Measurements from ENCODE around the gene TTC4.

The TTC4 gene, protein sequence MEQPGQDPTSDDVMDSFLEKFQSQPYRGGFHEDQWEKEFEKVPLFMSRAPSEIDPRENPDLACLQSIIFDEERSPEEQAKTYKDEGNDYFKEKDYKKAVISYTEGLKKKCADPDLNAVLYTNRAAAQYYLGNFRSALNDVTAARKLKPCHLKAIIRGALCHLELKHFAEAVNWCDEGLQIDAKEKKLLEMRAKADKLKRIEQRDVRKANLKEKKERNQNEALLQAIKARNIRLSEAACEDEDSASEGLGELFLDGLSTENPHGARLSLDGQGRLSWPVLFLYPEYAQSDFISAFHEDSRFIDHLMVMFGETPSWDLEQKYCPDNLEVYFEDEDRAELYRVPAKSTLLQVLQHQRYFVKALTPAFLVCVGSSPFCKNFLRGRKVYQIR

DNA sequence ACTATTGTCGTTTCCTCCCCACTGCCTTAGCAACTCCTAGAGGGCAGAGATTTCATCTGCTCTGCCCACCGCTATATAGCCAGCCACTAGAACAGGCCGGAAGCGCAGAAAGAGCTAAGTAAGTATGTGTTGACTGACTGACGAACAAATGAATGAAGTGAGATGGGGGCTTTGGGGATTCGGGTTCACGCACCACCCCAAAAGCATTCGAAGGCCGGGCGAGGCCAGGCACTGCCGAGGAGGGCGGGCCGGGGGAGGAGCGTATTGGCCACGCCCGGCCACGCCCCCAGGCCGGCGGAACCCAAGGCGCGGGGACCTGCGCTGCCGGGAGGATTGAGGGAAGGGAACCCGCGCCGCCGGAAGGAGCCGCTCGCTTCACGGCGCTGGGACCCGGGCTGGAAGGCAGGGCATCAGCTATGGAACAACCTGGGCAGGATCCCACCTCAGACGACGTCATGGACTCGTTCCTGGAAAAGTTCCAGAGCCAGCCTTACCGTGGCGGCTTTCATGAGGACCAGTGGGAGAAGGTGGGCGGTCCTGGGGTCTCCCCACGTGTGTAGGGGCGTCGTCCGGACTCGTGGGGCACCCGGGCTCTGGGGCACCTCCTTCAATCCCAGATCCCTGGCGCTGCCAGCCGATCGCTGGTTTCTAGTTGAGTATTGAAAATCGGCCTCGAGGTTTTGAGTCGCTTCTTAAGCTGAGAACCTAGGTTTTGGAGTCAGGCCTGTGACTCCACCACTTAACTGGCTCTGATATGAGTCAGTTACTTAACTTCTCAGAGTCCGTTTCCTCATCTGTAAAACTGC, at the start of gene TTC4:
TSS of gene TTC4 (plus strand) at position 369 of the 806 bp plus-strand sequence. CDS start at position 417, 48 bp downstream.
- peak; percentile 86 for DNase-seq (ENCODE audit: low spot score)

DNA sequence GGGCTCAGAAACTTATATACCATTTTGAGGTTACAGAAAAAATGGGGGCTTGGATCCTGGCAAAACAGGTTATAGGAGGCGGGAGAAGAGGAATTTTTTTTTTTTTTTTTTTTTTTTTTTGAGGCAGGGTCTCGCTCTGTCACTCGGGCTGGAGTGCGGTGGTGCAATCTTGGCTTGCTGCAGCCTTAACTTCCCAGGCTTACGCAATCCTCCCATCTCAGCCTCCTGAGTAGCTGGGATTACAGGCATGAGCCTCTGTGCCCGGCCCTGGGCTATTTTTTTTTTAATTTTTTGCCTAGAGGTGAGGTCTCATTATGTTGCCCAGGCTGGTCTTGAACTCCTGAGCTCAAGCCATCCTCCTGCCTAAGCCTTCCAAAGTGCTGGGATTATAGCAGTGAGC, 49.3 kb upstream of the TTC4 start:
- no peak for DNase-seq (ENCODE audit: low spot score)

DNA sequence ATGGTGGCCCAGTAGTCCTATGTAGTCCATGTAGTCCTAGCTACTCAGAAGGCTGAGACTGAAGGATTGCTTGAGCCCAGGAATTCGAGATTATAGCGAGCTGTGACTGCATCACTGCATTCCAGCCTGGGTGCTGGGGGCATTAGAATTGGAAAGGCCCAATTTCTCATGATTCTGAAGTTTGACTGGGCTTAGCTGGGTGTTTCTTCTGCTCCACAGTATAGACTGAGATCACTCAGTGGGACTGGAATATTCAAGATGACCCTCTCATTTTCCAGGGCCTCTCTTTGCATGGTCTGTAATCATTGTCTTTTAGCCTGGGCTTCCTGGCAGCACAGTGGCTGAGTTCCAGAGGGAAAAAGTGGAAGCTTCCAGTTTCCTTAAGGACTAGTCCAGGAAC, 47.9 kb upstream of the TTC4 start:
- no peak for DNase-seq (ENCODE audit: low spot score)

DNA sequence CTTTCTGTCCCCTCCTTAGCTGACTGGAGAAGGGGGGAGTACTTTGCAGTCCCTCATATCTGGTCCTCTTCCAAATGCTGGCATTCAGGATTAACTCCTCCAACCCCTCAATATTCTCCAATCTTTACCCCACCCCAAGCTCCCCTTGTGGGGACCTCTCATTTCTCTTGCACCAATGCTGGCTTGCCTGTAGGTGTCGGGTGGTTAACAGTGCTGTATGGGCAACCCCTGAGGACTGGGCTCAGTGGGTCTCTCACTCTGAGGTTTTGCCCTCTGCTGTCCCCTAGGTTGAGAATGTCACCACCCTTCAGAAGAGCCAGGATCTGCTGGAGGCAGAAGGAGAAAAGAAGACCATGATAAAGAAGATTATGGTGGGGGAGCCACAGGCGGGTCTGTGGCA, 47.1 kb upstream of the TTC4 start:
- DNase-seq (ENCODE audit: low spot score) = no peak

DNA sequence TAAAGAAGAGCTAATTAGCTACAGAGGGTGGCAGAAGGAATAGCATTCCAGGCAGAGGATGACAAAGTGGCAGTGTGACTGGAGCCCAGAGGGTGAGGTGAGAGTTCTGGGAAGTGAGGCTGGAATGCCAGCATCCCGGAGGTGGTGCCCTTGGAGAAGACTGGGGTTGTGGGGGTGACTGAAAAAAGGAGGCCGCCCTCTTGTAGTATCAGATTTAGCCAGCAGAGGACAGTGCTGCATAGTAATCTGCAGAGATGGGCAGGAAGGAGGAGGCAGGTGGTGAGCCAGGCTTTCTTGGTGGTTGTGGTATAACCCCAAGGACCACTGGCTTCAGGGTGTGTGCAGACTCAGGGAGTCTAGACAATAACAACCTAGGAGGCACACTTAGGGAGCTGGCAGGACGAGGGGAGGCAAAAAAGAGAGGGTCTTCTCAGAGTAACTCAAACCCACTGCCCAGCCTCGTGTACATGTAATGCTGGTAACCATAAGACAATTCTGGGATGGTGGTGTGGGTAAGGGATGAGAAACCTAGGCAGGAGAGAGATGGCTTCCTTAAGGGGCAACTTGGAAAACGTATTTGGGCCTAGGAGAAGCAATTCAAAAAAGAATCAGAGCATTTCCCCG, 43.6 kb upstream of the TTC4 start:
- DNase-seq (ENCODE audit: low spot score) = peak; percentile 66

DNA sequence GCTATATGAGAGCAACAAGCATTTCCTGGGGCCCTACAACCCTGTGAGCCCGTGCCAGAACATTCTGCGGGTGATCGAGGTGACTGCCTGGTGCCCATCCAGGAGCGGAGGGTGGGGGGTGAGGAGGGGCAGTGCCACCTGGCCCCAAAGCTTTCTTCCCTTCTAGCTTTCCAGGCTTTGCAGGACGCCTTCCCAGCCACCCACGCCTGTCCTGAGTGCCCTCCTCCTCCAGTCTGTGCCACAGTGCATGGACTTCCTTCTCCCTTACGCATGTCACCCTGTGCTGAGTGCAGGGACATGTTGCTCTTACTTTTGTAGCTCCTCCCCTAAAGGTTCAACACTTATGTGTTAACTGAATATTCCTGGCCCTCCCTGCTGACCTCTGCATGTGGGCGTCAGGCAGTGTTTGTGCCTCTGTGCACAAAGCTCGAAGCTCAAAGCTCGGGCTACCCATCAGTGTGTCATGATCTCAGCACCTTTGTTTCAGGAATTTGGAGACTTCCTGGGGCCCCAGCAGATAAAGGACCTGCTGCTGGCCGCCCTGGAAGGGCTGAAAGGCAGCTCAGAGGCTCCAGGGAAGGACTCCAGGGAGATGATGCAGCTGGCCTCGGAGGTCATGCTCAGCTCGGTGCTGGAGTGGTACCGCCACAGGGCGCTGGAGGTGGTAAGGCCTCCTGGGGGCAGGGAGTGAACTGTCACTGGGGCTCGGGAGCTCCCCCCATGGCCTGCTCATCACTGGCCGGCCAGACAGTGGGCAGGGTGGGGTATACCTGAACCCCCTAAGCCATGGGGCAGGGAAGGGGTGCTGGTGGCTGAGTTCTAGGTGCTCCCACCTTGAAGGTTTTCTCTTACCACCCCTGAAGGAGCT, 36.7 kb upstream of the TTC4 start:
- no peak for DNase-seq (ENCODE audit: low spot score)

DNA sequence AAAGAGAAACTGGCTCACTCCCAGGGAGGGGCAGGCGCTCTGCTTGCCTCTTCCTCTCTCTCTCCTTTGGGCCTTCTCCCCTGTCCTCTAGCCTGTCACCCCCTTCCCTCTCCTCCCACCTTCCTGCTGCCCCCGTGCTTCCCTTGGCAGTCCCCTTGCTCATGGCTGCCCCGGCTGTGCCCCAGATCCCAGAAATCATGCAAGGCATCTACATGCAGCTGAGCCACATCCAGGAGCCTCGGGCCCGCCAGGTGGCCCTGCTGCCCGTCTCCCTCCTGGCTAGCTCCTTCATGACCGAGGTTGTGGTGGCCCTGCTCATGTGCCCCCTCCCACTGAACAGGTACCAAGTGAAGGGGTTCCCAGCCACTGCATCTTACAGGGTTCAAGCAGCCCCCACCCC, 36.0 kb upstream of the TTC4 start:
- DNase-seq (ENCODE audit: low spot score) = no peak

DNA sequence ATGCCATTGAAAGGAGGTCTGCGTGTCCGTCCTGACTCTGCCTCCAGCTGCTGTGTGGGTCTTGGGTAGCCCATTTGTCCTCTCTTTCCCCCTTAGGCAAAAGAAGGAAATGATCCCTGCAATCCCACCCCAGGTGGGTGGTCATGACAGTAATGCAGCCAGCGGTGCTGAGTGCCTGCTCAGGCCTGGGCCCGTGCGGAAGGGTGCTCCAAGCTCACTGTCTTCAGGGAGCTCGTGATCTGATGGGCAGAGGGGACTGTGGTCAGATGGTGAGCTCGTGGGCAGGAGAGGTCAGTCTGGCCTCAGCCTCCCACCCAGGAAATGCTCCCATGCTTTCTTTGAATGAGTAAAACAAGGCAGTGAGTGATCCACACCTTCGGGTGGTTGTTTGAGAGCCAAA, 35.3 kb upstream of the TTC4 start:
- no peak for DNase-seq (ENCODE audit: low spot score)

DNA sequence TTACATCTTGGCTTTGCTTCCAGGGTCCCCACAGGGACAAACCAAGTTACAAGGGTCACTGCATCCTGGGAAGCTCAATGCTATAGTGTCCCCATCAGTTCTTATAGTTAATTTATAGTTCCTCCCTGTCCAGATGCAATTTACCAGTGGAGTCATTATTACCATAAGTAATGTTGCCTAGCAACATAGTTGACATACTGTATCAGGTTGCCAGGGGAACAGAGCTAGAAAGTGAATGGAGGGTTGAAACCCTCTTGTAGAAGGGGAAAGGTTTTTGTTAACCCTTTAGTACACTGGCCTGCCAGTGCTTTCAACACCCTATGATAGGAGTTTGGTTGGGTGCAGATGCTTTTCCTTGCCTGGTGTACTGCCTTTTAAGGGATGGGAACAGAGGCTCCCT, 34.3 kb upstream of the TTC4 start:
- DNase-seq (ENCODE audit: low spot score) = peak; percentile 14

DNA sequence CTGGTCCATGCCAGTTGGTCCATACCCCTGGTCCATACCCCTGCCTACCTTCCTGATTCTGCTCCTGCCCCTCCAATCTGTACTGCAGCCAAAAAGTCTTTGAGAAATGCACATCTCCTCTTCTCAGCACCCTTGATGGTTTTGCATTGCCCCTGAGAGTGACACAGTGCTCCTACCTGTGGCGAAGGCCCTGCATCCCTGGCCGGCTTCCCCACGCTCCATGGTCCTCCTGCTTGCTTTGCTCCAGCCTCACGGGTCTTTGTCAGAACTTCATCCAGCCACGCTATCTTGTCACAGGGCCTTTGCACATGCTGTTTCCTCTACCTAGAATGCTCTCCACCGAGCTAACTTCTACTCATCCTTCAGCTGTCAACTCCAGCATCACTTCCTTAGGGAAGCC, 32.2 kb upstream of the TTC4 start:
- no peak for DNase-seq (ENCODE audit: low spot score)

DNA sequence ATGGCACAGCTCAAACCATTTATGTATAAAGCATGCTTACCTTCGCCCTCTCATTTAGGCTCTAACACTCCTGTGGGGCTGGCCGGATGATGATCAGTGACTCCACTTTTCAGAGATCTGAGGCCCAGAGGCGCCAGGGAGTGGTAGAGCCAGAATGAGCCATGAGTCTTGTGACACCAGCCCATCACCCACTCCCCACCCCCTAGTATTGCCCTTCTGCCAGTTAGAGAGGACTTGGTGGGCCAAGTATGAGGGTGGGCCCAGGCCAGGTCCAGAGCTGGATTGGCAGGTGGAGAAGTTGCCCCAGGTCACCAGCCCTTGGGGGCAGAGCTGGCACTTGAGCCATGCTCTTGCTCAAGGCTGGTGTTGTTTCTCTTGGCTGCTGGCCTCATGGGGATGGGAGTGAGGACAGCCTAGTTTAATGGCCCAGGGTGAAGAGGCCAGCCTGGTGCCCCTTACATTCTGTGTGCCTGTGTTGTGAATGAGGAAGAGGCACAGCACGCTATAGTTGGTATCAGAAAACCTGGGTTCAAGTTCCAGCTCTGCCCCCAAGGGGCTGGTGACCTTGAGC, 30.2 kb upstream of the TTC4 start:
- DNase-seq (ENCODE audit: low spot score) = no peak

DNA sequence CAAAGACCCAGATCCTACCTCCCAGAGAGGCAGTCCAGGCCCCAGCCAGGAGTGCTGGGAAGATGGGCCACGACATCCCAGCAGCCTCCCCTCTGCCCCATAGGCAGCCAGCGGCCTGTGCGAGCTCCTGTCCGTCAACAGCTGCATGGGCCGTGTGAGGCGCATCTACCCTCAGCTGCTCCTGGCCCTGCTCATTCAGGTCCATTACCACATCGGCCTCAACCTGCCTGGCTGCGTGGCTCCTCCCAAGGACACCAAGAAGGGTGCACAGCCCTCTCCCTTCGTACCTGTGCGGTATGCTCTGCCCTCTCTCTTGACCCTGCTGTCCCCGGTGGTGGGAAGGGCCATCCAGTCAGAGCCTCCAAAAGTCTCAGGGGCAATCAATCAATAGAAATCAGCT, 29.5 kb upstream of the TTC4 start:
- DNase-seq (ENCODE audit: low spot score) = no peak

DNA sequence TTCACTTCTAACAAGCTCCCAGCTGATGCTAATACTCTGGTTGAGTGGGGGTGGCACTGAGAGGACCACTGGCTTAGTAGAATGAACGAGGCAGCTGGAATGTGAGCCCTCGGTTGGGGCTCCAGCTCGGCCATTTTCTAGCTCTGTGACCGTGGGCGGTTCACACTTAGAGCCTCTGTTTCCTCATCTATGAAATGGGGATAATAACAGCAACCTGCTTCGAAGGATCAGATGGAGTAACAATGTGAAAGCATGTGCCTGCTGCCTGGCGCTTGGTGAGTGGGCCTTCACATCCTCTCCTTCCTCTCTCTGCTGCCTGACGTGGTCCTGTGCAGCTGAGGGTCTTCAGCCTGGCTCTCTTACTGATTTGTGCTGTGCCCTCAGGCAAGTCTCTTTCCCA, 20.9 kb upstream of the TTC4 start:
- no peak for DNase-seq (ENCODE audit: low spot score)

DNA sequence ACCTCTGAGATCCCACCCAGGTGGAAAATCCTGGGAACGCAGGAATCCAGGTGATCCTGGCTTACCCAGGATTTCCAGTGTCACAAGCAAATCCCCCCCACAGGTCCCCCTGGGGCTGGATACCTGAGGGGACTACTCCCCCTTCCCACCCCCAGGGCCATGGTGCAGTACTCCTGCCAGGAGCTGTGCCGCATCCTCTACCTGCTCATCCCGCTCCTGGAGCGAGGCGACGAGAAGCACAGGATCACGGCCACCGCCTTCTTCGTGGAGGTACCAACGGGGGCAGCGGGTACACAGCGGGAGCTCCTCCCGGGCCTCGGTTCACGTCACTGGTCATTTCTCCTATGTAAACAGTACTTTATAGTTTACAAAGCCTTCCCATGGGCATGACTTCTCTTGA, 20.4 kb upstream of the TTC4 start:
- no peak for DNase-seq (ENCODE audit: low spot score)

DNA sequence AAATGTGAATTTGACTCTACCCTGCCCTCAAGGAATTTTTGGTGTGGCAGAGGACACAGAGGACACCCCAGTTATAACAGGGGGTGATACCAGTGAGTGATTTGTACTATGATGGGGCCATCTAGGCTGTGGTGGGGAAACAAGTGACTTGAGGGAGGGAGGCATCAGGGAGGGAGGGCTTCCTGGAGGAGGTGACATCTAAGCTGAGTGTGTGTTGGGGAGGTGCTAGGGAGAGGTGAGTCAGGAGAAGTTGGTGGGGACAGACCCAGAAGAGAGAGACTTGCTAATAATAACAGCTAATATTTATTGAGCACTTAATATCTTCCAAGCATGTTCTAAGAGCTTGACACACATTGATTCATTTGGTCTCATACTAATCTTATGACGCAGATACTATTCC, 19.9 kb upstream of the TTC4 start:
- DNase-seq (ENCODE audit: low spot score) = no peak

DNA sequence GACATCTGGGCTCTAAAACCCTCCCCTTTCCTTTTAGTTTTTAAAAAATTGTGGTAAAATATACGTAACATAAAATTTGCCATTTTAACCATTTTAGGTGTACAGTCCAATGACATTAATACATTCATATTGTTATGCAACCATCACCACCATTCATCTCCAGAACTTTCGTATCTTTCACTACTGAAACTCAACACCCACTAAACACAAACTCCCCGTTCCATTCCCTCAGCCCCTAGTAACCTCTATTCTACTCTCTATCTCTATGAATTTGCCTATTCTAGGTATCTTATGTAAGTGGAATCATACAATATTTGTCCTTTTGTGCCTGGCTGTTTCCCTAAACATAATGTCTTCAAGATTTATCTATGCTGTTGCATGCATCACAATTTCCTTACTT, 19.4 kb upstream of the TTC4 start:
- no peak for DNase-seq (ENCODE audit: low spot score)

DNA sequence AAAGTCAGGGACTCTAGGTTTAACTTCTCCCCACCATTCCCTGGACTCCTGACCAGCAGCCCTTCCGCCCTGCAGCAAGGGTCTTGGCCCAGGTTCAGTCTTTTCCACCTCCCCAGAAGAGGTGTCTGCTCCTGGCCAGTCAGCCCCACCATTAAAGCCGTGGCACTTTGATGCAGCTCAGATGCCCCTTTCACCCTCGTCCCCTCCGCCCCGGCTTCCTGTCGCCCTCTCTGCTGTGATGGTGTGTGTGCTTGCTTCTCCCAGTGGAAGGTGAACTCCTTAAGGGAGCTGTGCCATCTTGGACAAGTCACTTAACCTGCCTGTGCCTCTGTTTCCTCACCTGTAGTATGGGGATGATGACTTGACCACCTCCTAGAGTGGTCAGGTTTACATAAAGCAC, 17.8 kb upstream of the TTC4 start:
- DNase-seq (ENCODE audit: low spot score) = no peak

DNA sequence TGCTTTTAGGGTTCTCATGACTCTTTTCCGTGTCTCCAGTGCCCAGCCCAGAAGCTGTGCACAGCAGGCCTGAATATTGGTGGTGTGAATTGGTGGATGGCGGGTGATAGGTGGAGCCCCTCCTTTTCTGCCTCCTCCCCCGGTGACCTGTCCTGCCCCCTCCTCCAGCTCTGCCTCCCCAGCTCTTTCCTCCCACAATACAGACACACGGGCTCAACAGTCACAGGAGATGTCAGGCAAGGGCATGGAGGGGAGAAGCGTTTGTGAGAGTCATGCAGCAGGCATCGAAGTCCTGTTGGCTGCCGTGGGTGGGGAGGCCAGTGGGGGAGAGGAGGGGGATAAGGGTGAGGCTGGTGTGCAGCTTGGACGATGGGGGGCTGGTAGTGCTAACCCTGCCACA, 17.3 kb upstream of the TTC4 start:
- no peak for DNase-seq (ENCODE audit: low spot score)

DNA sequence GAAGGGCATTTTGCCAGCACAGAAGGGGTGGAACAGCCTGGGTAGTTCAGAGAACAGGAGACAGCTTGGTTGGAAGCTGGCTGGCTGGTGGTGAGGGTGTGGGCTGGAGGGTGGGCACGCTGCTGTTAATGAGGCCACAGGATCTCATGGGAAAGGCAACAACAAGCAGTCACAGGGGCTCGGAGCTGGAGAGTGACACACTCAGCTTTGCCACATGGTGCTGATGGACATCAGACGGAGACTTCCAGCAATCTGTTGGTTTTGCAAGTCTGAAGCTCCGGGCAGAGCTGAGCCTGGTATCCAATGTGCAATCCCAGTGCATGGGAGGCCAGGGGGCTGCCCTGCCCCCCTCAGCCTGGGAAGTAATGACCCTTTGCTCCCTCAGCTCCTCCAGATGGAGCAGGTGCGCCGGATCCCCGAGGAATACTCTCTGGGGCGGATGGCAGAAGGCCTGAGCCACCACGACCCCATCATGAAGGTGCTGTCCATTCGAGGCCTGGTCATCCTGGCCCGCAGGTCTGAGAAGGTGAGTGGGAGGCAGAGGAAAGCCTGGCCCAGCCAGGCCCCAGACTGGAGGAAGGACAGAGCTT, 15.6 kb upstream of the TTC4 start:
- no peak for DNase-seq (ENCODE audit: low spot score)

DNA sequence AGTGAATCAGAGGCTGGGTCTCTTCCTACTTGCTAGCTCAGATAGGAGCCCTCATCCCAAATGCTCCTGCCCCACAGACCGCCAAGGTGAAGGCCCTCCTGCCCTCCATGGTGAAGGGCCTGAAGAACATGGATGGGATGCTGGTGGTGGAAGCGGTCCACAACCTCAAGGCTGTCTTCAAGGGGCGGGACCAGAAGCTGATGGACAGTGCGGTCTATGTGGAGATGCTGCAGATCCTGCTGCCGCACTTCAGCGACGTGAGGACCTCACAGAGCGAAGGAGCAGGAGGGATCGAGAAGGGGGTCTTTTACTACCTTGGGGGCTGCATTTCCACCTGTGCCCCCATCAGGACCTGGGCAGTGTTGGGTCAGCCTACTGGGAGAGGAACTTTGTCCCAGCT, 14.6 kb upstream of the TTC4 start:
- no peak for DNase-seq (ENCODE audit: low spot score)

DNA sequence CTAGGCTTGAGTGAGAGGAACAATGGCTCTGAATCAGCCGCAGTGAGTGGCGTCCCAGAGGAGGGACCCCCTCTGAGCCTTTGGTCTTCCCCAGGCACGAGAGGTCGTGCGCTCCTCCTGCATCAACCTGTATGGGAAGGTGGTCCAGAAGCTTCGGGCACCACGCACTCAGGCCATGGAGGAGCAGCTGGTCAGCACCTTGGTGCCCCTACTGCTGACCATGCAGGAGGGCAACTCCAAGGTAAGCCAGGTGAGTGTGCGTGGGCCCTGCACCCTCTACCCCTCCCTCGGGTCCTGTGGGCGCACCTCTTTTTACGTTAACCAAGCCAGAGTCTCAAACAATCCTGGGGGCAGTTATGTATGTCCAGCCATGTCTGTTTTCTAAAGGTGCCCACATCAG, 13.7 kb upstream of the TTC4 start:
- no peak for DNase-seq (ENCODE audit: low spot score)
